ENCODE measurements around the gene AZU1.

DNA sequence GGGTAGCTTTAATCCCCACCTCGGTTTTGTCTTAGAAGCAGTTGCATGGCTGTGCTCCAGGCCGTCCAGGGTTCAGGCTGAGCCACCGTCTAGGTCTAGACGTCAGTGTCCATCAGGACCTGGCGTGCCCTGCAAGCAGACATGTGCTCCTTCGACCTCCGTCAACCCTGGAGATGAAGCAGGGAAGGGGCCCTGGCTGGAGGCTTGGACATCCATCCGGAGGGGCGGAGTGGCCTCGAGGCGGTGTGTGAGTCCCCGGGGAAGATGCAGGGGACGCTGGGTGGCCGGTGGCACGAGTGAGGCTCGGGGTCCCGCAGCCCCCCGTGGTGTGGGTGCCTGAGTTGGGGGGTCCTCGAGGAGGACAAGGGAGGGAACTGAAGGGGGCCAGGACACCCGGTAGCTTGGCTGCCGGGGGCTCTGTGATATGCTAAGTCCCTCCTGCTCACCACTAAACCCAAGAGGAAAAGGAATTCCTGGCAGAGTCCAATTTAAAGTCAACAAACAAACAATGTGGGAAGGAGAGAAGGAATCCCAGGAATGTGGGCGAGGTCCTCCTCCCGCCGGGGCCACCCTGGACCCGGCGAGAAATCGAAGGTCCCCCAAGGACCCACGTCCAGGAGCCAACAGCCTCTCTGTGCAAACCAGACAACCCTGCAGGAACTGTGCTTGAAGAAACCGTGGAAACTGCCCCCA is 45.3 kb upstream of the AZU1 start:
- TF ChIP-seq POLR2A (IDR thresholded peaks at IDR 0.05) (no peak), CTCF (IDR thresholded peaks at IDR 0.05) (no peak)
